B cell (primary cell): ENCODE data around the gene CCDC92B.

ENCODE experiments used
- EZH2 ChIP-seq: IDR thresholded peaks from 2 replicates; pipeline ENCODE4 v1.6.1; 2012; ENCODE audit warnings: borderline replicate concordance, low read depth, mild to moderate bottlenecking, moderate library complexity, low read length; ENCODE audit not compliant: insufficient read depth, poor library complexity, severe bottlenecking
- TF ChIP-seq, protein P1 (sequence below): fragments of 200-600 bp; IDR thresholded peaks from one replicate; pipeline ENCODE4 v1.8.0; 2022; ENCODE audit warnings: antibody characterized with exemption, mild to moderate bottlenecking

DNA sequence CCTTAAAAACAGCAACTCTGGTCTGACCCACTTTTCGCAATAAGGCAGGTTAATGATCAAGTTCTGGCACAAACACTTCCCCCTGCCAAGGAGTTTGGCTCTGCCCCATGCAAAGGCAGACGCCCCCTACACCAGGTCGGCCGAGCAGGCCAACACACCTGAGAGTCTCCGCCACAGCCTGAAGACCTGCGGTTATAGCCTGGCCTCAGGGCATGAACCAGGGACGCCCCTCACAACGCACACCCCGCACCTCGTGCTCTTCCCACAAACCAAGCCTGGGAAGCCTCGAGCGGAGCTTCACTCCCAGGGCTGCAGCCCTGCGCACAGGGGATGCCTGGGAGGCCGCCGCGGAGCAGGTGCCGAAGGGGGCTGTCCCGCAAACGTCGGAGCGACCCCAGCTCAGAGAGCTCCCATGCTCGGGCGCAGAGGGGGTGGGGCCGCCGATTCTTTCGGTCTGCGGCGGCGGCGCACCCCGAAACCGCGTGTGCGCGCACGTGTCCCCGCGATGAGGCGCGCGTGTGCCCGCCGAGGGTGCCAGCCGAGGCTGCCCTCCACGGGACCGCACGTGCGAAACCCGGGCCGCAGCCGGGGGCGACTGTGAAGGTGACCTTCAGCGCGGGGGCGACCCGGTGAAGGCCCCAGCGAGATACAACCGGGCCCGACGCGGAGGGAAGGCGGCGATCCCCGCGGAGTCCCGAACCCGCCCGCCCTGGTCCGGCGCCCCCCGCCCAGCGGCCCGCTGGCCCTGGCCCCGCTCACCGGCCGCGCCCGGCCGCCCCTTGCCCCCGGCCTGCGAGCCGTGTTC is 38.4 kb downstream of the CCDC92B start:
- TF ChIP-seq, protein P1, sequence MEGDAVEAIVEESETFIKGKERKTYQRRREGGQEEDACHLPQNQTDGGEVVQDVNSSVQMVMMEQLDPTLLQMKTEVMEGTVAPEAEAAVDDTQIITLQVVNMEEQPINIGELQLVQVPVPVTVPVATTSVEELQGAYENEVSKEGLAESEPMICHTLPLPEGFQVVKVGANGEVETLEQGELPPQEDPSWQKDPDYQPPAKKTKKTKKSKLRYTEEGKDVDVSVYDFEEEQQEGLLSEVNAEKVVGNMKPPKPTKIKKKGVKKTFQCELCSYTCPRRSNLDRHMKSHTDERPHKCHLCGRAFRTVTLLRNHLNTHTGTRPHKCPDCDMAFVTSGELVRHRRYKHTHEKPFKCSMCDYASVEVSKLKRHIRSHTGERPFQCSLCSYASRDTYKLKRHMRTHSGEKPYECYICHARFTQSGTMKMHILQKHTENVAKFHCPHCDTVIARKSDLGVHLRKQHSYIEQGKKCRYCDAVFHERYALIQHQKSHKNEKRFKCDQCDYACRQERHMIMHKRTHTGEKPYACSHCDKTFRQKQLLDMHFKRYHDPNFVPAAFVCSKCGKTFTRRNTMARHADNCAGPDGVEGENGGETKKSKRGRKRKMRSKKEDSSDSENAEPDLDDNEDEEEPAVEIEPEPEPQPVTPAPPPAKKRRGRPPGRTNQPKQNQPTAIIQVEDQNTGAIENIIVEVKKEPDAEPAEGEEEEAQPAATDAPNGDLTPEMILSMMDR, result no peak
- no peak for TF ChIP-seq EZH2
